GM21786 (cell line): ENCODE measurements around the gene GPR153.

Experiments
- ATAC-seq: cut with Tn5 transposase; IDR thresholded peaks from one replicate; pipeline ENCODE4 v1.9.1; 2021; ENCODE audit not compliant: unreplicated experiment

The GPR153 gene

DNA sequence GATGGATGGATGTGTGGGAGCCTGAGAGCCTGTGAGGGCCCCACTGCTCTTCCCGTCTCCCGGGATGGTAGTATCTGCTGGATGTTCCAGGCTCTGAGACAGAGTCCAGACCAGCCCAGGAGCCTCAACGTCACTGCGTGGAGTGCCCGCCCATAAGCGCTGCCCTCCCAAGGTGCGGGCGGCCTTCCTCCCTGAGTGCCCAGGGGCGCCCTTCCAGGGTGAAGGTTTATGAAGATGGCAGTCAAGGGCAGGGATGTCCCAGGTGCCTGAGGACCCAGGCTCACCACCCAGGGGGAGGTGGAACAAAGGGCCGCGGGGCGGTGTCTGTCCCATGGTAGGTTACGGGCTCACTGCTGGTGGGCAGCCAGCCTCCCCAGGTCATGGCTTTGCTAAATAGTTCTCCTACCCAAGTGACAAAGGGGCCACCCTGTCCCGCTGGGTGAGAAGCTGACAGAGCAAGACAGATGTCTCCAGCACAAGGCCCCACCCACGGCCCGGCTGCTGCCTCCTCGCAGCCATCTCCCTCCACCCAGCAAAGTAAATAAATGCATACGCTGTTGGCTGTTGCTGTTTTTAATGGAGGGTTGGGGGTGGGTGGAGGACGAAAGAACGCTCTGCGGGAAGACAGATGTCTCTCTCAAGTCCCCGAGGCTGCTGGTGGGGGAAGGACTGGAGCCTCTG, 9.0 kb upstream of the GPR153 start:
- no peak for ATAC-seq

DNA sequence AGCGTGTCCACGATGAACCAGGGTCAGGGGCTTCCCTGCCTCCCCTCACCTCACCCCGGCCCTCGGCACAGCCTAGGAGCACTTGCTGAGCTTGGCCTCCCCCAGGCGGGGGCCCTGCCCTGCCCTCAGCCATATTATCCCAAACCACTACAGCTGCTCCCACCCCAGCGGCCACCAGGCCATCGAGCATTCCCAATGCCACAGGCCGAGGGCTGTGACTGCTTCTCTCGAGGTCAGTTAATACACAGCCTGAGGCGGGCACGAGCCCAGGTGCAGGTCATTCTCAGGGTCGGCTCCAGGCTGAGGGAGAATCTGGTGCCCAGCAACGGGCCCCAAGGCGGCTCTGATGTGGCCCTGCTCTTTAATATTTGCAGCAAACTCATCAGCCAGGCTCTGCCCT, 8.4 kb upstream of the GPR153 start:
- ATAC-seq: no peak

DNA sequence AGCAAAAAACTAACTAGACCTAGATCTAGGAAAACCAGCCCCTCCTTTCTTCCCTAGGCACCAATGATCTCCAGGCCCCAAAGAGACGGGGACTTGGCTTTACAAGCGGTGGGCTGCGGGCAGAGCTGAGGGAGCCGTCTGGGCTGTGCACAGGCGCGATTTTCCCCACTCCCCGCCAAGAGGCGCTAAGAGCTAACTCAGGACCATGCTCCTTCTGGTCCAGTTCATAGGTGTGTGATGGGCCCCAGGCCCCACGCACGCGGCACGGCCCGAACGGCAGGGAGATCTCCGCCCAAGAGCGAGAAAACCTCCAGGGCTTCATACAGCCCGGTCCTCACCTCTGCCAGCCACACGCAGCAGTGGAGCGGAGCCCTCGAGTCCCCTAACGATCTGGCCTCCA, 7.5 kb upstream of the GPR153 start:
- no peak for ATAC-seq

- no peak for ATAC-seq
Measured at GRCh38 chr1:6267686-6268322, 6.9 kb upstream of the GPR153 start.

GRCh38 chr1:6266641-6267040, 5.7 kb upstream of the GPR153 start:
- no peak for ATAC-seq

GRCh38 chr1:6265151-6265550, 4.3 kb upstream of the GPR153 start:
- ATAC-seq: no peak

DNA sequence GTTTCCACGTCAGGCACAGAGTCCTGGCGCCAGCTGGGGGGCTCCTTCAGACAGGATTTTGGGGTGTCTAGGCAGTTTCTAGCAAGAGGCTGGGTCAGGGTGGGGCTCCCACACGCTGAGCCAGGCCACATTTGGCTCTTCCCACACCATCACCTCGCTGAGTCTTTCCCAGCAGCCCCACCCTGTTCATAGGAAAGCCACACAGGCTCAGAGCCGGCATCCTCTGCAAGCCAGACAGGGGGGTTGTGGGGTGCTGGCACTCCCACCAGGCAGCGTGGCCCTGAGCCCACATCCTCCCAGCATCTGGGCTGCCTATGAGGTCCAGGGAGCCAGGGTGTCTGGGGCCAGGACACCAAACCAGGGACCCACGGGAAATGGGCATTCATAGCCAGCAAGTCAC, 2.8 kb upstream of the GPR153 start:
- ATAC-seq: no peak

DNA sequence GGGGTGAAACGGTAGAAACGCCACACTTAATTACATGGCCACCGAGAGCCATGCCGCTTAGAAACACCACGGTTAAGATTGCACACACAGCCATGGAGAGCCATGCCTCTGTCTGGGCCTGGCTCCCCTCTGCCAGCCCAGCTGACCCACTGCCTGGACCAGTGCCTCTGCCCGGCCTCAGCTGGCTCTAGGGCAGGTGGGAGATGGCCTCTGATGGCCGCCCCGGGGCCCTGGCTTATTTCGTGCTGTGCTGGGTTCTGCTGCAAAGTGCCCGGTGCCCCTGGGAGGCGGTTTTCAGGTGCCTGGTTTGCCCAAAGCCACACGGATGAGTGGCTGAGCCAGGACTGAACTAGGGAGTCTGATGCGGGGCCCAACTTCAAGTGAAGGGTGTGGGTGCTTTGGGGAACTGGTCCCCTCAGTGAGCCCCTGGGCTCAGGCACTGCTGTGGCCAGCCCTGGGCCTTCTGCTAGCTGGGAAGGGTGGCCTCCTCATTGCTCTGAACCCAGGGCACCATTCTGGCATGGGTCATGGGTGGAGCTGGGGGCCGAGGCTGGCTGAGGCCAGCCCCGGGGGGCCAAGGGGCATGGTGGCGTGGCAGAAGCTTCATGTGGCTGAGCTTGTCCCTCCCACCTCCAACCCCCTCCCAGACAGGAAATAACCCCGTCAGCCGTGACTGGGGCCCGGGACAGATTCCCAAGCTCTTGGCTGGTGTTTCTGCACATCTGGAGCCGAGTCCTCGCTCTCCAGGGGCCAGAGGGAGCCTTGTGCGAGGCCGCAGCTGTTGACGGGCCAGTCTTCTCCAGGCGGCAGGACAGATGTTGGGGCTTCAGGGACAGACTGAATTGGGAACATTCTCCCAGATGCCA, 1.9 kb upstream of the GPR153 start:
- ATAC-seq: no peak

GRCh38 chr1:6261615-6261995, 707 bp upstream of the GPR153 start:
- ATAC-seq: no peak

GRCh38 chr1:6260433-6260934, 414 bp downstream of the GPR153 start:
- no peak for ATAC-seq

GRCh38 chr1:6259491-6260362, 1.2 kb downstream of the GPR153 start:
- ATAC-seq: no peak

- ATAC-seq: no peak
Measured at GRCh38 chr1:6258675-6259074, 2.2 kb downstream of the GPR153 start.

GRCh38 chr1:6257541-6258069, 3.3 kb downstream of the GPR153 start:
- ATAC-seq: no peak

- ATAC-seq: no peak
Measured at GRCh38 chr1:6256645-6257044, 4.3 kb downstream of the GPR153 start.

GRCh38 chr1:6254691-6255090, 6.2 kb downstream of the GPR153 start:
- no peak for ATAC-seq

- no peak for ATAC-seq
Measured at GRCh38 chr1:6253380-6253779, 7.5 kb downstream of the GPR153 start.

DNA sequence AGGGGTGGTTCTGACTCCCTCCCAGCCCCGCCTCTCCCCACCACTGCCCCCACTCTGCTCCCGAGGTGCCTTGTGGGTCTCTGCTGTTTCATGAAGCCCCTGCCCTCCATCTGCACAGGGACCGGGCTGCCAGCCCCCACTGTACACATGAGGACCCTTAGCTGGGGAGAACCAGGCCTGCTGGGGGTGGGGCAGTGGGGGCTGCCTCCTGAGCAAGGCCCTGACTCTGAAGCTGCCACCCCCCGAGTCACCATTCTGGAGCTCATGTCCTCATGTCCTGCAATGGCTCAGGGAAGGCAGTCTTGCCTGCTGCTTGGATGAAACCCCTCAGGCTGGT, 8.6 kb downstream of the GPR153 start:
- ATAC-seq: no peak

DNA sequence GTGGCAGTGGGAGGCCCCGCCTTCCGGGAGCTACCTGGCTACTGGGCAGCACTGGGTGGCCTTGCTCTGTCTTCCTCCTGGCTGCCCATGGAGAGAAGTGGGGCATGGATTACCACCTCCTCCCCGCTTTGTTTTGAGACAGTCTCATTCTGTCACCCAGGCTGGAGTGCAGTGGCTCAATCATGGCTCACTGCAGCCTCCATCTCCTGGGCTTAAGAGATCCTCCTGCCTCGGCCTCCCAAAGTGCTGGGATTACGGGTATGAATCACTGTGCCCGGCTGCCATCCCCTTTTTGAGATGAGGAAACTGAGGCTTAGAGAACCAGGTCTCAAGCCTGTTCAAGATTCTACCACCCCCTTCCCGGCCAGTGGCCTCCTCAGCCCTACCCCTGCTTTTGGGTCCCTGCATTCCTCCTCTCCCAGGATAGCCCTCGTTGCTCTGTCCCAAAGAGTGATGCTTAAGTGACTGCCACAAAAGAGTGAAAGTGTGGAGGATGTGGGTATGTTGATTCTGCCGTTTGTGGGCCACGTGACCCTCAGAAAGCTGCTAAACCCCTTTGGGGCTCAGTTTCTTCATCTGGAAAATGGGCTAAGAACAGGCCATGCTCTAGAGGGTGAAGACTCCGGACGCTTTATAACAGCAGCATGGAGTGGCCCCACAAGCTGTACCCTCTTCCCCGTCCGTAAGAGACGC, 9.1 kb downstream of the GPR153 start:
- no peak for ATAC-seq

DNA sequence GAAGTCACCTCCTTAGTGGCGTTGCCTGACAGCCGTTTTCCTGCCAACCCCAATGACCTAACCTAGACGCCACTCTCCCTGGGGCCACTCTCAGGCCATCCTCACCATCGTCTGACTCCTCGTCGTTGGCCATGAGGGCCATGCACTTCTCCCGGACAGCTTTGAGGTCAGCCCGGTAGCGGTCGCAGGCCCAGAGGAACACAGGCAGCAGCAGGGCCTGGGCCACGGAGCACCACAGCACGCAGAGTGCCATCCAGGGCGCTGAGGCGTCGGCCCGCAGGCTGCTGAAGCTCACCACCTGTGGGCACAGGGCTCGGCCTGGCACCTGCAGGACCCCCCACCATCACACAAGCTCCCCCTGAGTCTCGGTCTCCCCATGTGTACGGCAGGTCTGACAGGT, 9.7 kb downstream of the GPR153 start:
- no peak for ATAC-seq
